GM12892 (cell line): ENCODE data around the gene ARFIP1.

Experiments used
- POLR2A ChIP-seq: IDR thresholded peaks from 2 replicates; pipeline ENCODE4 v1.6.1; 2011; ENCODE audit warnings: low read depth, low read length, control low read depth
- POLR2AphosphoS5 ChIP-seq: IDR thresholded peaks from 2 replicates; pipeline ENCODE4 v1.6.1; 2011; ENCODE audit warnings: low read depth, low read length, control low read depth

- TF ChIP-seq POLR2A, result no peak
- TF ChIP-seq POLR2AphosphoS5, result no peak
These were observed 157.8 kb downstream of the ARFIP1 start for GRCh38 chr4:152937336-152938236.
